GM19240 (cell line): ENCODE data around the gene CCN6.

Source experiments
- DNase-seq: peaks from one replicate; pipeline ENCODE4 v3.0.0; 2011; ENCODE audit warnings: low spot score; ENCODE audit not compliant: insufficient read length

The CCN6 gene

DNA sequence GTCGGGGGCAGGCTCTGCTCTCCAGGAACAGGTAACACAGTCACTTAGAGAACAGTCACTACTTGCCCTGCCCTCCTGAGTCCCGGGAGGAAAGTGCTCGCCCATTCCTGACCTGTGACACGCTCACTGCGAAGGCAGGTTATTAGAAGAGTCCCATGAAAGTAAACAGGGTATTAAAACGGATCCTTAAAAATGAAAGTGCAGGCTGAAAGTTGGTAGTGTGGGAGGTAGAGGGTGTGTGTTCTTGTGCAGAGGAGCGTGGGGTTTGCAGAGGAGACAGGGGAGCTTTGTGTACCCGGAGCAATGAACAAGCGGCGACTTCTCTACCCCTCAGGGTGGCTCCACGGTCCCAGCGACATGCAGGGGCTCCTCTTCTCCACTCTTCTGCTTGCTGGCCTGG is at the start of gene CCN6:
Gene CCN6 (plus strand): TSS at position 104 of the 400 bp plus-strand sequence. CDS start 254 bp downstream, at position 358.
- no peak for DNase-seq

DNA sequence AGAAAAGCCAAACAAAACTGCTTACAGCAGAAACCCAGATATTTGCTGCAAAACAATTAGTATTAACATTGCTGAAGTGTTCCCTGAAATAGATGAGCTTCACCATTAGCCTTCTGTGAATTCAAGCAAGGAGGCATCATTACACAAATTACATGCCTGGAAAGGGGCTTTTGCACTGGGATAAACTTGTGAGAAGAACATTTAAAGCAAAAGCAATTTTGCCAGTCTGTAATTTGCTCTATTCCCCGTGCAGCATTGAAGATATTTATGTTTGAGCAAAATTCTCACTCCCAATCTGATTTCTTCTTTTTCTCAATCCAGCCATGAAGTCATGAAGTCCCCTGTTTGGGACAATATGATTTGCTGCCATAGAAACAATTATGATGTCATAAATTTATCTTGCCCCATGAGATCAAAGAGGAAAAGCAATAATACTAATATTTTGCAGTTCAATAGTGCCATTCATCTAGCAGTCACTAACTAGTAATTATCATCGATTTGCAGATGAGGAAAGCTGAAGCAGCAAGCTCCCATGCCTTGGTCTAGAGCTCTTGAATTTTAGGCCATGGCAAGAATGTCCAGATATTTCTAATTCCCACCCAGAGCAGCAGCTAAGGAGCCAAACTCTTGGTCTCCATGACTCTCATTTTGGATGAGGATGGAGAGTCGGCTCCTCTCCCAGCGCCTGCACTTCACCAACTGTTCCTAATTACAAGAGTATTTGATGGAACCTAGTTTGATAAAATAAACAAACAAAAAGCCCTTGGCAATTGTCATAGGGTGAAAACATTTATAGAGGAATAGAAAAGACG is 49.5 kb upstream of the CCN6 start:
- no peak for DNase-seq

DNA sequence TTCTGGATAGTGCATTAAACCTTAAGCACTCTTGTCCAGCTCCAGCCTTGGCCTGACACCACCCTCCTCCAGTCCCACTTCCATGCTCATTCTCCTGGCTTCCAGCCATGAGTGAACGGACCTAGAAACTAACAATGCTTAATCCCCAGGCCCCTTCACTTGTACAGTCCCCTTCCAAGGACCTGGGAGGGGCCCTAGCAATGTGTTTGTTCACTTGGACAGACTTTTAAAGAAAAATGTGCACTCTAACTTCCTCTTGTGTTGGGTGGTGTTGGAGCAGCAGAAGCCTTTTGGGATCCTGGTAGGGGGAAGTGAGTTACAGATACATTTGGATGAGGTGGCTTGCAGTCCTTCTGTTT is 48.9 kb upstream of the CCN6 start:
- DNase-seq = no peak

DNA sequence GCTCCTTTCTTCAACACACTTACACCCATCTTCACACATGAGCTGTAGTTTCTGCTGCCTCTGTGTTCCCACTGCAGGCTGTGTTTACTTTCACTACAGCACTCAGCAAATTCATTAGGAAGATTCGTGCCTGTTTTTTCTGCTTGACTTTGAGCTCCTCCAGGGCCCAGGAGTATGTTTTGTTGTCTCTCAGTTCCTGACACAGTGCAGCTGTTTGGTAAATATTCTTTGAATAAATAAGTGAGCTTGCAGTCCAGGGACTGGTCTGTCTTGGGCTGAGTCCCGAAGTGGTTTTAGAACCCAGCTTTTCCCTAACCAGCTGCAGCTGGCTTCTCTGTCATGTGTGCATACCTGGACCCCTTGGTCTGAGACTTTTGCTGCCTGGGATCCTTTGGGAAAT is 46.6 kb upstream of the CCN6 start:
- no peak for DNase-seq

DNA sequence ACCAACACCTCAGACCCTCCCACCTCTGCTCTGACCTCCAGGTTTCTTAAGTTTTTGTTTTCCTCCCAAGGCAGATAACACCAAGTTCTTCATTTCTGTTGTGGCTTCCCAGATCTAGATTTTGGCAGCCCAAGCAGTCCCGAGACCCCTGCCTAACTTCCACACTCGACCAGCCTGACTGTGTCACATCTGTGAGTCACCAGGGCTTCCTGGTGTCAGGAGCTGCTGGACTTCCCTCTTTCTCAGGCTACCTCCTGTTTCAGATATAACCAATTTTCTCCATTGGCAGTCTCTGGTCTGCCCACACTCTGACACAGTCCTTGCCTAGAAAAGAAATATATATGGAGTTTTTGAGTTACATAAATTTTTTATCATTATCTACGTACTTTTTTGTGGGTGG is 46.1 kb upstream of the CCN6 start:
- no peak for DNase-seq

DNA sequence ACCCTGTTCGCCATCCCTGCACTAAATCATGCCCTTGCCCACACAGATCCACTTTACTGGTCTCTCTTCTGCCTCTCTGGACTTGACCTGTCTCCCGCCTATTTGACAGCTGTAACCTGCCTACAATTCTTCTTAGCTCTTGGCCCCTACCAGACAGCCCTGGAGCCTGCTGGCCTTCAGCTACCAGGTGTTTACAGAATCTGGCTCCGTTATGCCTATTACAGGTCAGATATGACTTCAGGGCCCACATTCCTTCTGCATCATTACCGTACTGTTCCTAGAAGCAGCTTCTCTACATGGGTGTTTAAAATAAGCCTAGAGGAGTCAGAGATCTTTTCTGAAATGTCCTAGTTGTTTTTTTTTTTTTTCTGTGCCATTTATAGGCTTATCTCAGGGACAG is 45.4 kb upstream of the CCN6 start:
- no peak for DNase-seq

DNA sequence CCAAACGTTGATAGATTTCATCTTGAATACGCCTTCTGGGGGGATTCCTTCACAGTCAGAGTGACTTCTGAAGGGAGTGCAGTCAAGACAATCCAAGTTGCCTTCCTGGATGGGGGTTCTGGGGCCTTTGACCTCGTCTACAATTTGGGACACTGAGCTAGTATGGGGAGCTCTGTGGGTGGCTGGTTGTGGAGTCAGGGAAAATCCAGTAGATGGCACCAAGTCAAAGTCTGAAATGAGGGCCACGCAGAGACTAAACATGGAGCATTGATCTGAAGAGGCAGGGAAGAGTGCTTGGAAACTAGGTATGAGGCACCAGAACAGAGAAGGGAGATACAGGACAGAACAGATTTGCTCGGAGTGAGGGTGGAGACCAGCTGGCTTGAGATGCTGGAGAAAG is 43.6 kb upstream of the CCN6 start:
- no peak for DNase-seq

DNA sequence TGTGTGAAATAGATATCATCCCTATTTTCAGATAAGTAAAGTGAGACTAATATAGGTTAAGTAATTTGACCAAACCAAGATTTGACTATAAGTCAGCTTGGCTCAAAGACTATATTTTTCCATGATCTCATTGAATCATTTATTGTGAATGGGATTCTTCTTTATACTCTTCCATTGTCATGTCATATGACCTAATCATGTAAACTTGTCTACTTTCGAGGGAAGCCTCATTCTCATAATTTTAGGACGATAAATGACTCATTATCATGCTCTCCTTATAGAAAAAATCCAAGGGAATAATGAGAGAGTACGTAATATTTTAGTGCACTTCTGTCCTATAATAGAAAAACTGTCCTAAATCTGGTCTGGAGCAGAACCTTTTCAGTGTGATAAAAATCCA is 40.9 kb upstream of the CCN6 start:
- no peak for DNase-seq

DNA sequence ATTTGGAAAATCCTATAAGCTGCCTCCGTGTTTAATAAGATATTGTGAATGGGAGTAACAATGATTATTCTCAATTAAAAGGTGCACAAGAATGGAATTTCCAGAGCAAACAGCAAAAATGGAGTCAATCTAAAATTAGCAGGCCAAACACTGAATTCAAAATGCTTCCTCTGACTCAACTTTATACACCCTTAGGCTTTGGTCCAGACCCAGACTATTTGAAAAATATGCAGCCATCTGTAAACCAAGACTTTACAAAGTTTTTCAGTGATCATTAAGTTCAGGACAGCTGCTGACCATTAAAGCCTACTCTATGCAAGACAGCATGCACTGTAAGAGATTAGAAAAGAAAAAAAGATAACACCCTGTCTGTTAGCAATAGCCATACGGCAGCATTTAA is 39.4 kb upstream of the CCN6 start:
- no peak for DNase-seq

DNA sequence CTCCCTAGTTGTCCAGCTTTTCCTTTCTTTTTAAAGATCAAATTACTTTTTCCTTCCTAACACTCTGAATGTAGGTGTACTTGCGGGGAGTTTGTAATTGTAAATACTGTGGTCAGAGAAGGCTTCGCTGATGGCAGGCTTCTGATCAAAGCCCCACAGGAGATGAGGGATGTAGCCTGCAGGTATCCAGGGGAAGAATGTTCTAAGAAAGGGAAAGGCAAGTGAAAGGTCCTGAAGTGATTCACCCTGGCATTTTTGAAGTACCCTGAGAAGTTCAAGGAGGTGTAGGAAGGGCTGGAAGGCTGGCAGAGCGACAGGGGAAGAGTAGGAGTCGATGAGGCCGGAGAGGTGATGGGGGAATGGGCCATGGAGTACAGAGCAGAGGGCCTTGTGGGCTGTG is 38.2 kb upstream of the CCN6 start:
- no peak for DNase-seq

DNA sequence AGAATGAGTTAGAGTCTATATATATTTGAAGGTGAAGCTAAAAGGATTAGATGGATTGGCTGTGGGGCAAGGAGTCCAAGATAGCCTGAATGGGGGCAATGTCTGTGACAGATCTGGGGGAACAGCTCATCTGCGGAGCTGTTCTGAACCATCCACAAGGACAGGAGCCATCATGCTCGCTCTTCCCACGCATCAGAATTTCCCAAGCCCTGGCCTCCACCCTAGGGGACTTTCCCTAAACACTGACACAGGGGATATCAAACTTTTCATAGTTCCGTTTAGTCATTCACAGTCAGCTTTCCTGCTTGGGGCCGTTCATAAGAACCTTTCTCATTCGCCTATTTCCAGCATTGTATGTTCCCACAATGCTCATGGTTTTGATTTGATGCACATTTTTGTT is 37.6 kb upstream of the CCN6 start:
- no peak for DNase-seq

DNA sequence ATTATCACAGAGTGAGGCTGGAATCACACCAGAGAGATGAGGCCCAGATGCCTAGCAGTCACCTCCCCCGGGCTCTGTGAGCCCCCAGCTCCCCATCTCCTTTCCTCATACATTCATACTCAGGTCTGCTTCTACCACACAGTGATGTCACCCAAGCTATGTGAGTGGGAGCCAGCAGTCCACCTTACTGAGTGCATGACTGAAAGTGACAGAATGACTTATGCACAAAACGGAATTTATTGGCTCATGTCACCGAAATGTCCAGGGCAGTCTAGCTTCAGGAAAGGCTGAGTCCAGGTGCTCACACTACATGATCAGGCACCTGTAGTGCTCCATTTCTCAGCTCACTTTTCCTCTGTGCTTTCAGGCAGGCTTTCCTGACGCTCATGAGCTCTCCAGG is 36.7 kb upstream of the CCN6 start:
- DNase-seq = no peak

DNA sequence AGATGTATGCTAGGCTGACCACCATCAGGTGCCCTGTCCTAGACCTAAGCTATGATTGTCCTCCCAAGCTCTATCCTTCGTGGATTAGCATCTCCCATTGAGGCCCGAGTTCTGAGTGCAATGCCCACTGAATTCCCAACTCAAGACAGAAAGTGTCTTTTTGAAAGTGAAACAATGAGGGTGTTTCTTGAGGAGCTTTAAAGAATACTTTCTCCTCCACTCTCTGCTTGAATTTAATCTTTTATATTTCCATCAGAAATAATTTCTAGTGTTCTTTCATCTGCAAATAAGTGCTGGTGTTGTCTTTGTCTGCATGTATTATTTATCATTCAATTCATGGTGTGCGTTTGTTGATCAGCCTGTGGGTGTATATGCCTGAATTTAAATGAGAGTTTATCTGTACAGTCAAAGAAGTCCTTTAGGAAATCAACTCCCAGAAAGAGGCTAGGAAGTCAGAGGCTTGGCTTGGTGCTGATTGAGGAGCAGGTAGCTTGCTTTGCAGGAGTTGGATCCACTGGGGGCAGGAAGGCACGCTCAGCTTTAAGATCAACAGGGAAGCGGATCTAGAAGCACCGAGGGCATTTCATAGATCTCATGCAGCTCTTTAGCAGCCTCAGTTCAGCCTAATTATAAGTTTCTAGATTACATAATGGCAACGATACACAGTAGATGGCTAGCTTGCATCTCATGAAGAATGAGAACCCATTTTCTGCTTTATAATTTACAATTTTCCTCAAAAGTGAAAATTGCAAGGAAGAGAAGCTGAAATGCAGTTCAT is 36.0 kb upstream of the CCN6 start:
- no peak for DNase-seq

DNA sequence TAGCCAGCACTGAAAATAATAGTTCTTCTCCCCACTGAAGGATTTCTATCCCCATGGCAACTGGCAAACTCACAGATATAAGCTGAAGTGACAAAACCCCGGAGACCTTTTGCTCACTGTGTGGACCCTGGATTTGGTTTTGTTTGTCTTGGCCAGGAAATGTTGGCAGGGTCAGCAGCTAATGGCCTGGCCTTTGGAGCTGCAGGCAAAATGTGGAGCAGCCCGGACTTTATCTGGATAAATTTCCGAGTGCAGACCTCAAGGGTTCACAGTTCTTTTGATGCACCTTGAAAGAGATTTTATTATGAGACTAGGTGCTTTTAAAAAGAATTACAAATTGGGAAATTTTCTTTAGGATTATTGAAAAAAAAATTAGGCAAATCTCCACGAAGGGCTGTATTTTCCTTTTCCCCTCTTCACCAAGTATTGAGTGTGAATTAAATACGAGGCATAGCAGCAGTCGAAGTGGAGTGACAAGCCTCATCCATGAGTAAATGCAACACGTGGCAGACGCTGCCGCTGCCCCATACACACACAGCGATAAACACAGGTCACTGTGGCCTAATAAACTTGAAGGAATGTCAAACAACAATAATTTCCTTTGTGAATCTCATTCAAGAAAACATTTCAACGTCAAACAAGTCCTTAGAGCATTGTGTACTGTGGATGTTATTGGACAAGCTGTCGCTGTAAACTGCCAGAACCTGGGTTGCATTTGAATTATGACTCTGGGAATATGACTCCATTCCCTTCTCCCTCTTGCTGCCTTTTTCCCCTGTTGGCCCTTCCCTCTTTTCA is 35.1 kb upstream of the CCN6 start:
- DNase-seq = no peak

DNA sequence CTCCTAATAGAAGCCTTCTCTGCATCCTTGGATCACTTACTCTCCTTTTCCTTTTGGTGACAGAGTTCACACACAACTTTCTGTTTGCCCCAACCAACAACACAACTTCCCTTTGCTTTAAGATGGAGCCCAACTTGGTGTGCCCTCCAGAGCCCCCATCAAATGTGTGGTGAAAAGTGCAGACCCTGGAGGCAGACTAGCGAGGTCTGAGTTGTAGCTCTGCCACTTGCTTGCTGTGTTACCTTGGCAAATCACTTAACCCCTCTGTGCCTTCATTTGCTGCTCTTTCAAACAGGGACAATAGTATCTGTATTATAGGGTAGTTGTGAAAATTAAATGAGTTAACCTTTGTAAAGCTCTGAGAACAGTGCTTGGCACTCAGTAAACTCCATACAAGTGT is 34.3 kb upstream of the CCN6 start:
- DNase-seq = no peak

DNA sequence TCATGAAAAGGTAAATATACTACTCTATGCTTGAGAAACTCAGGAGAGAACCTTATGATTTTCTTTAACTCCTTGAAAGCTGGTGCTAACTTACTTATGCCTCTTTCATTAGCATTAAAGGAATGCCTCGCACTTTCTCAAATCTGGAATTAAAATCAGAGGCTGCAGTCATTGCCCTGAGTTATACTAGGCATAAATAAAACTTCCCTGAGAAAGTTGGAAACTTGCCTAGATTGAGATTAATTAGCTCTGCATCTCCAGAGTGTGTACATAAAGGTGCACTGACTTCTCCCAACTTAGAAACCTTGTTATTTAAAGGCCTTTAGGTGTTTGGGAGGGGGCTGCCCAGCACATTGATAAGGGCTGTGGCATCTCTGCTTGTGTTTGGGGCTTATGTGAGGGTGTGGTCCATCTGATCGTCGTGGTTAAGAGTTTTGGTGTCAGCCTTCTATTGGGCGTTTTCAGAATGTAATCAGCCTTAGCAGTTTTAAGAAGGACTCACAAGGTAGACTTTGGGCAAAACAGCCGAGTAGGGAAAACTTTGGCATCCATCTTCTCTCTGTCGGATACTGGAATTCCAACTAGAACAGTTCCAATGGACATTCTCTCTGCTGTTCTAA is 32.1 kb upstream of the CCN6 start:
- DNase-seq = no peak

DNA sequence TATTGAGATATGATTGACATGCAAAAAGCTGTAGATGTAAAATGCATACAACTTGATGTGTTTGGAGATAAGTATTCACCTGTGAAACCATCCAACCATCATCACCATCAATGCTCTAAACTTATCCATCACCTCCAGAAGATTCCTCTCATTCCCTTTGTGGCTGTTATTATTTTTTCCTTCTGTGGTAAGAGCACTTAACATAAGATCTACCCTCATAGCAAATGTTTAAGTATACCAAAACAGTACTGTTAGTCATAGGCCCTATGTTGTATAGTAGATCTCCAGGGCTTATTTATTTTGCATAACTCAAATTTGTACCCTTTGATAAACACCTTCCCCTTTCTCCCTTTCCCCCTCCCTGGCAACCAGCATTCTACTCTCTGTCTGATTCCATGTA is 31.2 kb upstream of the CCN6 start:
- no peak for DNase-seq

DNA sequence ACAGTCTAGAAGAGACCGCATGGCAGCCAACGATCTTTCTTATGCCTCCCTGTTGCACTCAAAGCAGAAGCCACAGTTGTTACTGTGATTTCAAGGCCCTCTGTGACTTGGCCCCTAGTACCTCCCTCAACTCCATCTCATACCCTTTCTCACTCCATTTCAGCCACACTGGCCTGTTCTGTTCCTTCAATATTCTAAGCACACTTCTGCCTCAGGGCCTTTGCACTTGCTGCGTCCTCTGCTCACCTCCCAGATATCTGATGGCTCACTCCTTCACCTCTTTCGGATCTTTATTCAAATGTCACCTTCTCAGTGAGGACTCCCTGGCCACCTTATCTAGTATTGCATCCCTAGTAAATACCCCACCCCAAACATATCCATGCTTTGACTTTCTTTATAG is 29.4 kb upstream of the CCN6 start:
- DNase-seq = no peak

DNA sequence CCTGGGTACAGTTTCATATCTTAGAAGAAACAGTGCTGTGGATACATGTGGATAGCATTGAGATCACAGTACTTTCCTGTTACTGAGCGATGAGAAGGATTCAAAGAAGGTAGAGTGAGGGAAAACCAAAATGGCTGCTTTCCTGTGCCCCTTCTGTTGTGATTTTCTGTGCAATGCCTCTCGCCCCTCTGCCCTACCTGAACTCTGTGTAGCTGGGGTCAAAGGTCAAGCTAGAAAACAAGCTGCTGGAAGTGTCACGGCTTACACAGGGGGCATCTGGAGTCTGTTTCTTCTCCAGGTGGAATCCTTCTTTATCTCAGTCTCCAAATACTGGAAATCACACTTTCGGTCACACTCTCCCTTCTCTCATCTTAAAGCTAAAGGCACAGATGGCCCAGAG is 27.0 kb upstream of the CCN6 start:
- no peak for DNase-seq

DNA sequence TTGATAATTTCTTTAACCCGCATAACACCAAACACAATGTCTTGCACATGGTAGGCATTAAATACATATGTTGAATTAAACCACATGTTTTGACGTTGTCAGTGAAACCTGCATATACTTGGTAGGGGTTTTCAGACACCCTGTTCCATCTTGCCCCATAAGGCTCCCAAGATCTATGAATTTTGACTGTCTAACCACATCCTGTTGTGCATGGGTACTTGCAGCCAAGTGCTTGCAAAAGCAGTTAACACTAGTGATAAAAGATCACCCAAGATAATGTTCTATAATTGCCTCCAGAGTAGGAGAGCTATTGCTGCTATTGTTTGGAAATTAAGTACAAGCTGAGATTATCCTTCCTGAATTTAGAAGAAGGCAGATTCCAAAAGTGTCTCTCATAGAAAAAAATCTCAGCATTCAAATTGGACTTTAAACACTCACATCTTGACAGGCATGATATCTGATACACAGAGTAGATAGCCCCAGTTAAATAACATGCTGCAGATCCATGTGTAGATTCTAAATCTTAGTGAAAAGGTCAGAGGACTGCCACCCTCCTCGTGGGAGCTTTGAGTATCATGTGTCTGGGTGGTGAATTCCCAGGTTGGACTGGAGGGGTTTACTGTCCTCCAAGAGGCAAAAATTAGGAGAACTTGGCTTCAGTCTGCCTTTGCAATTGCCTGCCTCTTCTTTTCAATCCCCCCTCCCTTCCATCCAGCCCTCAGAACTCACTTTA is 25.8 kb upstream of the CCN6 start:
- DNase-seq = no peak
